Measurements from ENCODE around the gene DNAJC18.
"Not testable (repeated sequence)": the region's sequence is repeated elsewhere in the genome, so short reads cannot be mapped to it uniquely, and the experiment has no call there.

The DNAJC18 gene

DNA sequence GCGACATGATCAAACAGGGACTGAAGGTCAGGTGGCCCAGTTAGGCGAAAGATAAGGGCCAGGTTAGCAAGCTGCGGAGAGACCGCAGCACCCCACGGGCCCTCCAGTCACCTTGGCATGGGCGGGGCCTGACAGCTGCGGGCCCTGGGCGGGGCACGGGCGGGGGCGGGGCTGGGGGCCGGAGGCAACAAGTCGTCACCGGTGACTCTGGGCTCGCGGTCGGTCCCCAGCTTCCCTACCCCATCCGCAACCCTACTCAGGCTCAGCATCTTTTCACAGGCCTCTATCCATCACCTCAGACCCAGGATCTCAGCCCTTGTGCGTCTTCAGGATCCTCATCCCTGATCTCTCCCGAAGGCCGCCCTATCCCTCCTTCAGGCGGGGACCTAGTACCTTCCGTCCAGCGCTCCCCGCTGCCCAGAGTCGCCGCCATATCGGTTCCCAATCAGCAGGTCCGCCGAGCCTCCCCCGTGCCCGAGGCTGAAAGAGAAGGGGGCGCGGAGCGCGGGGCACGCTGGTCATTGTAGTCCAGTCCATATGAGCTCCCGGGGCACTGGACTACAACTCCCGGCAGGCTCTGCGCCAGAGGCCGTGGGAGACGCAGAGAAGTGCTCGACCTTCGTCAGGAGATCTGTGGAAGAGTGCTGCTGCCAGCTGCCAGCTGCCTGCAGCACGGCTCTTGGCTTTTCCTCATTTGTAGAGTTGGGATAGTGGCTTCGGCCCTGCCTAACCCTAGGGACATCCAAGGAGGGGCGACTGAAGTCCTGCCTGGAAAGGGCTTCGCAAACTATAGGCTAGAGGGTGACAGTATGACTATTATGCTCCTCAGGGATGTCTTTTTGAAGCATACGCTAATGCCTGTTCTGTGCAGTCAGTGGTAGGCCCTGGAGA lies at the start of gene DNAJC18:
Gene DNAJC18 (minus strand): TSS at position 513 of the 891 bp plus-strand sequence. CDS start 80 bp downstream, at position 433.
- peak; percentile 90 for DNase-seq

DNA sequence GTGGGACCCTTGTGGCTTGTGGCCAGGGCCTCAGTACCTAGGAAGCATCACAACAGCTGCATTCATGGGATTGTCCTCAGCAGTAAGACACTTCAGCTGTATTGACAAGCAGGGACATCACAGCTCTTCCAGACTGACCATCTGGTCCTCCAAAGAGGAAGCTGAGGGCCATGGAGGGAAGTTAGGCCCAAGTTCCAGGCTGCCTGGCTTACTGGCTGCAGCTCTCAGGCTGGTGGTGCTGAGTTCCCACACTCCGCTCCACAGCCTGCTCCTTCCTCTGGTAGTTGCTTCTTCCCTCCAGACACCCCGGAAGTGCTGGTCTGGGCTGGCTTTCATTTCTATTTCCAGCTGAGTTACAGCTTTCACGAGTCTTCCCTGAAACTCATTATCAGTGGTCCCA lies 48.9 kb upstream of the DNAJC18 start:
- no peak for DNase-seq

DNA sequence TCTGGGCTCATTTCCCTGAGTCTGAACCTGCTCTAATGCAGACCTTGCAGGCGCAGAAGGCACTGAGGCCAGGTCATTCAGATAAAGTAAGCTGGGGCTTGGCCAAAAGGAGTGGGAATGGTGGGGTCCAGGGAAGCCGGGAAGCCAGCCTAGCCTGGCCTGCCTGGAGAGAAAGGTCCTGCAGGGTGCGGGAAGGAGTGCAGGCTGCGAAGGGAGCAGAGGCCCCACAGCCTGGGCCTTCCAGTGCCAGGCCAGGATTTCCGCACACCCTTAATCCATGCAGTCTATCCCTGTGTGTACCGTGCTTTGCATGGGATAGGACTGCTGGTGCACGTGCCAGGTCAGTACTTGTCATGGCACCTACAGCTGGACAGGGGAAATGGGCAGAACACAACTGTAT lies 46.9 kb upstream of the DNAJC18 start:
- no peak for DNase-seq

DNA sequence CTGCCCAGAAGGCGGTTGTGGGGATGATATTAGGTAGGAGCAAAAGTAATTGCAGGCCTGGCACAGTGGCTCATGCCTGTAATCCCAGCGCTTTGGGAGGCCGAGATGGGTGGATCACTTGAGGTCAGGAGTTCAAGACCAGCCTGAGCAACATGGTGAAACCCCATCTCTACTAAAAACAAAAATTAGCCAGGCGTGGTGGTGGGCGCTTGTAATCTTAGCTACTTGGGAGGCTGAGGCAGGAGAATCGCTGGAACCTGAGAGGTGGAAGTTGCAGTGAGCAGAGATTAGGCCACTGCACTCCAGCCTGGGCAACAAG lies 43.5 kb upstream of the DNAJC18 start:
- DNase-seq: not testable (repeated sequence)

DNA sequence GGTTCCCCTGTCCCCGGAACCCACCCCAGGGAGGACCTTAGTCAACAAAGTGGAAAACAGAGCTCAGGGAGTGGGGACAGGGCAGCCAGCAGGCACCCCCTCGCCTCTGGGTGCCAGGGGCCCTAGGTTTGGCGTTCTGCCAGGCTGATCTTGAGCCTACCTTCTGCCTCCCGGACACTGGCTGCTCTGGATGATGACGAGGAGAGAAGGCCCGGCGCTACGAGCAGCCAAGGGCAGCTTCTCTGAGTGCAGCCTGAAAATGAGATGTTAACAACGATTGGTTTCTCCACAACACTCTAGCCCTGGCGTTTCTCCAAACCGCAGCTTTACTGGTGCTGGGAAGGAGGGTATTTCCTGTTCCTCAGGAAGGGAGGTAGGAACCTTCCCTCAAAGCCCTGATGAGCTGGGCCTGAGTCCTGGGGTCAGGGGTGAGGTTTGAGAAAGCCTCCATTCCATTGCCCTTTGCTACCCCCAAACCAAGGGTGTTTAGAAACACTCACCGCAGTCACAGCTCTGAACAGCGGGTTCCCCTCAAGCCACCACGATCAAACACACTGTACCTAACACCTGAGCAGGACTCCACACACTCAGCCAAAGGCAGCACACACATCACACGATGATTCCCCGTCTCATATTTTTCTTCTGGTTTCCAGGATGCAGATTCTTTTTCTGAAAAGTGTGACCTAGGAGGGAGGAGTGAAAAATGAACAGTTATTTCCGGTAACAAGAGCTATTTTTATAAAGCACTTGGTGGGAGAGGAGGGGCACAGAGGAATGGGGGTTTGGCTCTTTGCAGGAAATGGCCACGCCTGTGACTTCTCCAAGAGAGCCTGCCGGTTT lies 42.9 kb upstream of the DNAJC18 start, which contains the start of gene STING1:
Gene STING1 (minus strand): TSS at position 709 of the 840 bp plus-strand sequence. CDS start 1,054 bp downstream, outside the sequence.
- peak; percentile 84 for DNase-seq

DNA sequence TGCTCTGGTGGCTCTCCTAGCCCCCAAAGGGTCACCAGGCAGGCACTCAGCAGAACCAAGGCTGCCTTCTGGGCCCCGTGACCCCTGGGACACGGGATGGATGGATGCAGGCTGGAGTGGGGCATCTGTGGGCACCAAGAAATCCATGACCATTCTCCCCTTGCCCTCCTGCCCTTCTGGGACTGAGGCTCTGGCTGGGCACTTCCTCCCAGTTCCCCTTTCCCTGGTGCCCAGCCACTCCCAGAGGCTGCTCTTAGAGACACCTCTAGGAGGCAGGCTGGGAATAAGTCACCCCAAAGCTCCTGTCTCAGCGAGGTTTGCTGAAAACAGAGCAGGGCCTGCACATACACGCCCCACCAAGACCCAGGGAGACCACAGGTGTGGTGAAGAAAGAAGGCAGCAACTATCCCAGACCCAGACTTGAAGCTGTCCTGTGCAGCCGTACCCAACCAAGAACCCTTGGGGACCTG lies 42.3 kb upstream of the DNAJC18 start:
- no peak for DNase-seq

DNA sequence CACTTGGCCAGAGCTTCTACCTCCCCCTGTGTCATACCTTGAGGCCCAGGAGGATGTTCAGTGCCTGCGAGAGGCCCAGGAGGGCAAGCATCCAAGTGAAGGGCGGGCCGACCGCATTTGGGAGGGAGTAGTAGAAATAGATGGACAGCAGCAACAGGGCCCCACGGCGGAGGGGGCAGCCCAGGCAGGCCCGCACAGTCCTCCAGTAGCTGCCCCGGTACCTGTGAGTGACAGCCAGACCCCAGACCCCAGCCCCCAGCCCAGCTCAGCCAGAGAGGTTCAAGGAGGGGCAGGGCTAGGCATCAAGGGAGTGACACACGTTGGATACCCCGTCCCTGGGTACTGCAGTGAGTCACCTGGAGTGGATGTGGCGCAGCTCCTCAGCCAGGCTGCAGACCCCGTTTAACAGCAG lies 41.8 kb upstream of the DNAJC18 start:
- no peak for DNase-seq

DNA sequence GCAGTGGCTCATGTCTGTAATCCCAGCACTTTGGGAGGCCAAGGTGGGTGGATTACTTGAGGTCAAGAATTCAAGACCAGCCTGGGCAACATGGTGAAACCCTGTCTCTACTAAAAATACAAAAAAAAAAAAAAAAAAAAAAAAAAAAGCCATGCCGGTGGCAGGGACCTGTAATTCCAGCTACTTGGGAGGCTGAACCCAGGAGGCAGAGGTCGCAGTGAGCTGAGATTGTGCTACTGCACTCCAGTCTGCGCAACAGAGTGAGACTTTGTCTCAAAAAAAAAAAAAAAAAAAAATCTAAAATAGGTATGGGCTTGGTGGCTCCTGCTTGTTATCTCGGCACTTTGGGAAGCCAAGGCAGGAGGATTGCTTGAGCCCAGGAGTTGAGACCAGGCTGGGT lies 40.4 kb upstream of the DNAJC18 start:
- not testable (repeated sequence) for DNase-seq

DNA sequence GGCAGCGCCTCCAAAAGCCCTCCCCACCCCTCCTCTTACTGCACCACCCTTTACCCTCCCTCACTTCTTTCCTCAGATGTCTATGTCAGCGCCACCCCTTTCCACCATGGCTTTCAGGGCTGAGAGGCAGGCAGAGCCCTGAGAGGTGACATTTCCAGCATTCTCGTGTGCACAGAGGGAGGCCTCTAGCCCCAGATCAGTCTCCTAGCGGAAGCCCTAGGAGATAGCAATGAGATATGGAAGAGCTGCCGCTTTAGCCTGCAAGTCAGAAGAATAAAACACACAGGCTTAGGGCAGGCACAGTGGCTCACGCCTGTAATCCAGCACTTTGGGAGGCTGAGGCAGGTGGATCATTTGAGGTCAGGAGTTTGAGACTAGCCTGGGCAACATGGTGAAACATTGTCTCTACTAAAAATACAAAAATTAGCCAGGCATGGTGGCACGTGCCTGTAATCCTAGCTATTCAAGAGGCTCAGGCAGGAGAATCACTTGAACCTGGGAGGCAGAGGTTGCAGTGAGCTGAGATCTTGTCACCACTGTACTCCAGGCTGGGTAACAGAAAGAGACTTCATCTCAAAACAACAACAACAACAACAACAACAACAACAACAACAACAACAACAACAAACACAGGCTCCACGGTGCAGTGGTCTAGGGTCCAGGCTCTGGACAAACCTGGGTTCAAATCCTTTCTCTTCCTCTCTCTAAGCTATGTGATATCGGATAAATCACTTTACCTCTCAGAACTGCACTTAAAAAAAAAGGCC lies 39.5 kb upstream of the DNAJC18 start:
- DNase-seq: not testable (repeated sequence)

DNA sequence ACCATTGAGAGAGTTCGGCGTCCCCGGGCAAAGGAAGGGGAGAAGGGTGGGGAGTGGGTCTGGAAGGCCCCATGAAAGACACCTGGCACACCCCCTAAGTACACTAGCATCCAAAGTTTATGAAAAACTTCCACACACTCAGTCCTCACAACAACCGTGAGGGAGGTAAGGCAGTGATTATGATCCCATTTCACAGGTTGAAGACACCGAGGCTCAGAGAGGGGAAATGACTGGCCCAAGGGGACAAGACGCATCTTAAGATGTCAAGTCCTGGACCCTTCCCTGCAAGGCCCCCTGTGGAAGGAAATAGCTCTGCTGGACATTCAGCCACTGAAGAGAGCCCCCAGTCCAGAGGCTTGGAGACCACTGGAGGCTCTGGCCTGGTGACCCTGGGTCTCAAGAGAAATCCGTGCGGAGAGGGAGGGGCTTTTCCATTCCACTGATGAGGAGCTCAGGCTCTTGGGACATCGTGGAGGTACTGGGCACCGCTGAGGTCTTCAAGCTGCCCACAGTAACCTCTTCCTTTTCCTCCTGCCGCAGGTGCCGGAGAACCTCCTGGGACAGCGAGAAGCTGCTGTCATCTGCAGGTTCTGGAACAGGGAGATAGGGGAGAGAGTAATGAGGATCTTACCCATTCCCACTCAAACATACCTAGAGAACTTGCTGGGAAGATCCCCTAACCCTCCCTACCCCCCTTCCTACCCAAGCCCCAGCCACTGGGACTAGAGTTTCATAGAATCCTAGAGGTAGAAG lies 36.7 kb upstream of the DNAJC18 start:
- DNase-seq: no peak

DNA sequence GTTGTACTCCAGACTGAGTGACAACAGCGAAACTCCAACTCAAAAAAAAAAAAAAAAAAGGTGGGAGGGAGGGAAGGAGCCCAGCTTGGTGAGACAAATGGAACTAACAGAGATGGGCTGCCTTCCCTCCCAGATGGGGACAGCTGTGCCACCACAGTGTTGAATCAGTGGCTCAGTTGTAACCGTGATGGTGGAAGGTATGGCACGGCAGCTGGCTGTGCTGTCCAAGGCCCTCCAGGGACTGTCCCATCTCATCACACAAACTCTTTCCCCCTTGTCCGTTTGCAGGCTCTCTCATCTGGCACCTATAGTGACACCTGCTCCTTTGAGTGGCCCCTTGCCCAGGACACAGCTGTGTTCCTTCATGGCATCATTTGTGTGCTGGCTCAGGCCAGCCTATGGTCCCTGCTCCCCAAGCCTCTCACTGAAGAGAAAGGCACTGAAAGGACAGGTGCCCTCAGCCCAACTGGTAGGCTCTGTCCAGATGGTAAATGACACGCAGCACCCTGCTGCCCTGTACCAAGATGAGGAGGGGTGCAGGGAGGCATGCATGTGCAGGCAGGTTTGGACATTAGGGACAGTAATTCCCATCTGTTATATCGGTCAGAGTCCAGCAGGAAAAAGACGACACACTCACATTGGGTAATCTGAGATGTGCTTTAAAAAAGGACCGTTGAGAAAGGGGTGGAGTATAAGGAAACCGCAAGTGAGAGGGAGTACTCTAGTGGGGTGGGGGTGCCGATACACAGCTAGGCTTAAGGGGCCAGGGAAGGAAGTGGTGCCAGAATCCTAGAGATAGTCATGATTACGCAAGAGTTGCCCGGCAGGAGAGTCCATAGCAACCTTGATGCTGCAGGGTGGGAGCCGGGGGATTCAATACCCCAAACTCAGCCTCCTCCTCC lies 35.8 kb upstream of the DNAJC18 start:
- peak; percentile 50 for DNase-seq

DNA sequence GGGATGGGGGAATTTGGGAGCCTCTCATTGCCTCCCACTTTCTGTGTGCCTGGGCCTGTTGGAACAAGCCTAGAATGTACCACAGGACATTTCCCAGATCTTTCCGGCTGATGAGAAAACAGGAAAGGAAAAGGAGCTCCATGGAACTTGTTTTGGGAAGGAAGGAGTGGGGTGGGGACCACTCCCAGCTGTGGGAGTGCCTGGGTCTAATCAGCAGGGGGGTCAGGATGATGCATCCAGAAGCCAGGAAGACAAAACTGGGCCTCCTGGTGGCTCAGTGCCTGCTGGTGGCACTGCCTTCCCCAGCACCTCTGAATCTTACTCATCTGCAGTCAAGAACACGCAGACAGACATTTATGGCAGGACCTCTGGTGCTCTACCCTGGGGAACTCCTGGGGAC lies 34.2 kb upstream of the DNAJC18 start:
- no peak for DNase-seq

DNA sequence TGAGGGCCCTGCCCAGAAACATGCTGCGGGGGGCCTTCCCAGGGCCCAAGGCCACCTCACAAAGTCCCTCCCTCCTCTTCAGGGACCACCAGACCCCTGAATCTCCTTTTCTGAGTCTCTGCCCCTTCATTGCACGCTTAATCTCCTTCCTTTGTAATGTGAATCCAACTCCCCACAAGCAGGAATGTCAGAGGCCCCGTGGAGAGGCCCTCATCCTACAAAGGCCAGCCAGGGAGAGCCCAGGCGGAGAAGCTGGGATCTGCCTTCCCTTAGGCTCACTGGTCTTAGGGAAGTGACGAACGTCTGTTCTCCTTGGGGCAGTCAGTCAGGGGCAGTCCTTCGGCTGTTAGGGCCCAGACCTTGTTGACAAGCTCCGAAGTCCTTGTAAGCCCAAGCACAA lies 33.8 kb upstream of the DNAJC18 start:
- DNase-seq: no peak

DNA sequence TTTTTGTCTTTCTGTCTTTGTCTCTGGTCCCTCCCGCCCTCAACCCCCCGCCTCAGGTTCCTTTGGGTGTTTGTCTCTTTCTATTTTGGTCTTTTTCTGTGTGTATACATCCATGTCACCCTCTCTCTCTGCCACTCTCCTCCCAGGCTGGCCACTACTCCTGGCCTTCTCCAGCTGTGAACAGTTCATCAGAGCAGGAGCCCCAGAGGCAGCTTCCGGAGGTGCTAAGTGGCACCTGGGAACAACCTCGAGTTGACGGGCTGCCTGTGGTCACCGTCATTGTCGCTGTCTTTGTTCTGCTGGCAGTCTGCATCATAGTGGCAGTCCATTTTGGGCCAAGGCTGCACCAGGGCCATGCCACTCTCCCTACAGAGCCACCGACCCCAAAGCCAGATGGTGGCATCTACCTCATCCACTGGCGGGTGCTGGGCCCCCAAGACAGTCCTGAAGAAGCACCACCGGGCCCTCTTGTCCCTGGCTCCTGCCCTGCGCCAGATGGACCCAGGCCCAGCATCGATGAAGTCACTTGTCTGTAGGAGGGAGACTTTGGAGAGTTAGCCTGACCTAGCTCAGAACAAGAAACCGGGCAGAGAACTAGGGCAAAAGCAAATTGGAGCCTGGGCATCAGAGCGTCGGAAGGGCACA lies 33.2 kb upstream of the DNAJC18 start:
- DNase-seq: no peak

DNA sequence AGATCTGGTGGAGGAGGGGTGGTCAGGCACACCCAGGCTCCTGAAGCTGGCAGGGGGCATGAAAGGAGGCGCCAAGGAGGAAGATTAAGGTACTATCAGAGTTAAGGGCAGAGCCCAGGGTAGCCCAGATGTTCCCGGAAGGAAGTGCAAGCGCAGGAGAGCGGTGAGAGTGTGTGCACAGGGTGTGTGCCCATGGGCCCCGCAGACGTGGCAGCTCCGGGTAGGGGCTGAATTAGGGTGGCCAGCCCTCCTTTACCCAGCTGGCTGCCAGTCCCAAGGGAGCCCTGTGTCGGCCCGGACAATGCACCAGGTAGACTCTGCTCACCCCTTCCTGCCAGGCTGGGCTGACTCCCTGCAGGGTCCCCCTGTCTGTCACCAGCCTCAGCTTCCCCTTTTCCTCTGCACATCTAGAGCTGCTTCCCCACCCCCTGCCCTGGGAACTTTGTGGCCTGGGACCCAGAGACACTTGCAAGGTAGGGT lies 31.5 kb upstream of the DNAJC18 start, which contains the start of gene SMIM33:
Gene SMIM33 (plus strand): TSS at position 184 of the 480 bp plus-strand sequence. CDS start 118 bp downstream, at position 302.
- peak; percentile 60 for DNase-seq

DNA sequence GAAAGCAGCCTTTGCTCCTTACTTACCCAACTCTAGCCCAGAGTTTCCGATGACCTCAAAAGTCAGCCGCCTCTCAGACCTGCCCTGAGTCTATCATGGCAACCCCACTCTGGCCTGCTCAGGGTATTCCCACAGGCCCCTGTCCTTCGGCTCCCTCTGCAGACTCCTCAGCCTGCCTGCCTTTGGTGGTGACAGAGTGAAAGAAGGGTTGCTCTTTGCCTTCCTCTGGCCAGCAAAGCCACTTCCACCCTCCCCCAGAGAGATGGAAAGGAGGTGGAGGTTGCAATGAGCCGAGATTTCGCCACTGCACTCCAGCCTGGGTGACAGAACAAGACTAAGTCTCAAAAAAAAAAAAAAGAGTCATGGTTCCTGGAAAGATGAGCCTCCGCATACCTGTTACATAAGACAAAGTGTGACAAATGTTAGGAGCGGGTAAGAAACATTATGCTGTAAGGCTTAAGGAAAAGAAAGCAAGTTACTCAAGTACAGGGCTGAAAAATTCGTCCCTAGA lies 29.2 kb upstream of the DNAJC18 start:
- no peak for DNase-seq

DNA sequence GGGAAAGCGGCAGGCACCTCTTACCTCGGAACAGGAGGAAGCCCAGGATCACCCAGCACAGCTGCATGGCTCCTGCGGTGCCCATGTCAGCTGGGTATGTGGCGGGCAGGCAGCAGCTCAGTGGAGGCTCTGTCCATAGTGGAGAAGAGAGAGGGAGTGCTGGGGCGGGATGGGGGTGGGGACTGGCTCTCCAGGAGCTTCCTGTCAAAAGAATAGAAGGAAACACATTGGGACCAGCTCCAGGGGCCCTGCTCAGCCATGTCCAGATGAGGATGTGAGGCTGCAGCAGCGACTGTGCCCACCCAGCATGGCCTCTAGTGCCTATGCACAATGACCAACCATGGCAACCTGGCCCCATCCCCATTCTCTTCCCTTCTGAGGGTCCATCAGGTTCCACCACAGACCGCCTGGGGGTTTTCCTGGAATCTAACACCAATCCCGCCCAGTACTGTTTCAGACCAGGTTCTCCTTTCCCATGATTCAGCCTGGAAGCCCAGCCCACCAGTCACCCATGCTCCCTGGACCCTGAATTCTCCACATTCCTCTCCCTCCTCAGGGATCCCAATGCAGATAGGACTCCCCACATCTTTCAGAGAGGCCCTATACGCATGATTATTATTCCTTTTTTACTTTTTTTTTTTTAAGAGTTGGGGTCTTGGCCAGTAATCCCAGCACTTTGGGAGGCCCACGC lies 23.4 kb upstream of the DNAJC18 start, which contains the start of gene ECSCR:
Gene ECSCR (minus strand): TSS at position 158 of the 691 bp plus-strand sequence. CDS start 73 bp downstream, at position 85.
- no peak for DNase-seq

DNA sequence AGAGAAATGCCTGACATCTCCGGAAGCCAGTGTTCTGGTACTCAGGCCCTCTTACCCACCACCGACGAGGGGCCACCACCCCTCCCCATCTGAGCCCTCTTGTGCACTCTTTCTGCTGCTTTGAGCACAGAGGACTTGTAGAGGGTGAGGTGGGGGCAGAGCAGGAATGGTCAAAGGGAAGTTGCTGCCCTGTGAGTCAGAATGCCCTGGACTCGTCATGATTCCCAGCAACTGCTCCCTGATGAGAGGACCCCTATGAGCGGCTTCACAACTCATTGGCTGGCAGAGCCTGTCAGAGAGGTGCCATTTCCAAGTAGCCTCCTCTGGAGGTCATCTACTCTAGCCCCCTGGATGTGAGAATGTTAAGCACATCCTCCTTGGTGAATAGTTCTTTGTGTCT lies 22.4 kb upstream of the DNAJC18 start:
- no peak for DNase-seq

DNA sequence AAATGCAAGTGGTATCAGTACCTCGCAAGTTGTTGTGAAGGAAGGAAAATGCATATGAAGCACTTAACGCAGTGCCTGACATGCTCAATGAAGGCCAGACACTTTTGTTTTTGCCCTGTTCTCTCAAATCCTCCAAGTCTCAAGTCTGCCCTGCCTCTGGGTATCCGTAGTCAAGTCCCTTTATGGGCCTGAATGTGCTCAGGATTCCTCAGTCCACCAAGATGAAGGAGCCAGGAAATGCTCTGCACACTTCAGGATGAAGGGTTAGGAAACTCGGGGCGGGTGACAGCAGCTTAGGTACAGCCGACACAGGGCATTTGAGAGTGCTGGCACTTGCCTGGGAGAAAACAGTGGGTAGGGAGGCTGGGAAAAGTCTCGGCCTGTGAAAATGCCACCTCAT lies 21.9 kb upstream of the DNAJC18 start:
- DNase-seq: no peak

Measured in CD4-positive, alpha-beta T cell treated with Interleukin-21 for 1 hour (primary cell).